H1 (cell line): ENCODE results near the gene GPX4. TPM values are rescaled to one million over a fixed set of nuclear protein-coding genes. Genes with fewer than 3 reads are reported as not detected.

Experiments used
- CTCF ChIA-PET: fragments of 300-600 bp; sonication (Branson Sonifier 250); formaldehyde crosslinking; loops from one replicate; lab custom pipeline; 2021; ENCODE audit not compliant: partially characterized antibody; lab: Charles Lee
- POLR2A ChIA-PET: fragments of 300-600 bp; sonication (Branson Sonifier 250); formaldehyde crosslinking; loops from one replicate; lab custom pipeline; 2021; ENCODE audit warnings: inconsistent platforms; ENCODE audit not compliant: partially characterized antibody; lab: Charles Lee
- DNase-seq, 2 experiments: peaks; one replicate each; pipeline versions ENCODE4 v3.0.0 to v3.0.0-alpha.2; 2010 to 2022; ENCODE audit warnings: low spot score in 2 of 2, low read depth in 1 of 2, mixed read lengths in 1 of 2
- FAIRE-seq: peaks from 2 replicates; lab custom pipeline; 2011; peaks lifted over from hg19 to GRCh38; lab: Jason Lieb, UNC
- H2AFZ ChIP-seq: 2 replicates; pipeline ENCODE4 v1.8.1; 2012; ENCODE audit warnings: low read length, inconsistent platforms
- H2AK5ac ChIP-seq: 2 replicates; pipeline ENCODE4 v1.6.1; 2013; ENCODE audit warnings: low read depth, low read length
- H2BK120ac ChIP-seq: replicated peaks from 2 replicates; pipeline ENCODE3; 2013; ENCODE audit warnings: low read depth, low read length, inconsistent platforms
- H2BK12ac ChIP-seq: 2 replicates; pipeline ENCODE4 v1.6.1; 2013; ENCODE audit warnings: low read depth, low read length
- H2BK15ac ChIP-seq: 2 replicates; pipeline ENCODE4 v1.6.1; 2013; ENCODE audit warnings: low read length
- H2BK20ac ChIP-seq: 2 replicates; pipeline ENCODE4 v1.6.1; 2013; ENCODE audit warnings: low read length
- H2BK5ac ChIP-seq: 2 replicates; pipeline ENCODE4 v1.6.1; 2013; ENCODE audit warnings: low read depth, low read length
- H3K14ac ChIP-seq: 2 replicates; pipeline ENCODE4 v1.6.1; 2013; ENCODE audit warnings: inconsistent platforms; ENCODE audit not compliant: insufficient read length
- H3K18ac ChIP-seq: 2 replicates; pipeline ENCODE4 v1.6.1; 2013; ENCODE audit warnings: low read length; ENCODE audit errors: extremely low read depth
- H3K23ac ChIP-seq: 2 replicates; pipeline ENCODE4 v1.6.1; 2013; ENCODE audit warnings: inconsistent platforms; ENCODE audit not compliant: insufficient read length
- H3K23me2 ChIP-seq: 2 replicates; pipeline ENCODE4 v1.6.1; 2013; ENCODE audit warnings: low read depth, low read length
- H3K27ac ChIP-seq: 2 replicates; pipeline ENCODE4 v1.6.1; 2011; ENCODE audit warnings: low read depth, low read length, inconsistent platforms
- H3K27me3 ChIP-seq, 4 experiments: replicated peaks in 1 of 4; 1 replicate in 1 of 4; 2 replicates in 3 of 4; pipeline versions ENCODE4 v1.6.1 to v1.8.1; 2011 to 2013; ENCODE audit warnings: low read length in 3 of 4, mild to moderate bottlenecking in 3 of 4, inconsistent platforms in 2 of 4, mixed read lengths in 2 of 4, moderate library complexity in 1 of 4; ENCODE audit not compliant: control insufficient read depth in 3 of 4, insufficient read depth in 3 of 4; ENCODE audit errors: extremely low read depth in 1 of 4
- H3K36me3 ChIP-seq, 4 experiments: 2 replicates each; pipeline versions ENCODE4 v1.6.1 to v1.8.1; 2011 to 2013; ENCODE audit warnings: mild to moderate bottlenecking in 4 of 4, low read length in 3 of 4, moderate library complexity in 2 of 4, control low read depth in 1 of 4, inconsistent platforms in 1 of 4; ENCODE audit not compliant: insufficient read depth in 4 of 4, control insufficient read depth in 2 of 4
- H3K4ac ChIP-seq: replicated peaks from 2 replicates; pipeline ENCODE3; 2013; ENCODE audit warnings: low read length, low read depth, mixed read lengths, inconsistent platforms; ENCODE audit not compliant: insufficient read length
- H3K4me1 ChIP-seq, 4 experiments: replicated peaks in 1 of 4; 1 replicate in 1 of 4; 2 replicates in 3 of 4; pipeline versions ENCODE4 v1.6.1 to v1.8.1; 2011 to 2013; ENCODE audit warnings: low read length in 3 of 4, inconsistent platforms in 2 of 4, mixed read lengths in 1 of 4; ENCODE audit not compliant: insufficient read depth in 4 of 4, control insufficient read depth in 3 of 4
- H3K4me2 ChIP-seq, 2 experiments: 2 replicates each; pipeline versions ENCODE4 v1.6.1 to v1.8.1; 2011 to 2013; ENCODE audit warnings: low read depth in 2 of 2, low read length in 2 of 2, control low read depth in 1 of 2, inconsistent platforms in 1 of 2, mild to moderate bottlenecking in 1 of 2; ENCODE audit not compliant: insufficient read depth in 1 of 2
- H3K4me3 ChIP-seq, 4 experiments: fragments of 200-600, 300-600 bp in 1 of 4; sonication (generic), shearing (Covaris generic), sonication (Bioruptor Twin) in 1 of 4; 2 replicates each; pipeline versions ENCODE4 v1.5.1 to v1.8.1; 2011 to 2016; ENCODE audit warnings: low read length in 4 of 4, low read depth in 3 of 4, control low read depth in 2 of 4, inconsistent platforms in 2 of 4, mild to moderate bottlenecking in 2 of 4, mixed read lengths in 1 of 4, moderate library complexity in 1 of 4; ENCODE audit not compliant: insufficient read depth in 2 of 4; ENCODE audit errors: extremely low read depth in 1 of 4
- H3K56ac ChIP-seq: replicated peaks from 2 replicates; pipeline ENCODE3; 2013; ENCODE audit warnings: low read depth, mild to moderate bottlenecking, mixed read lengths, low read length, inconsistent platforms; ENCODE audit not compliant: insufficient read length
- H3K79me1 ChIP-seq: 2 replicates; pipeline ENCODE4 v1.6.1; 2013; ENCODE audit warnings: low read depth, low read length, control low read depth
- H3K79me2 ChIP-seq, 2 experiments: 2 replicates each; pipeline versions ENCODE4 v1.6.1 to v1.8.1; 2012 to 2013; ENCODE audit warnings: low read length in 2 of 2, mild to moderate bottlenecking in 2 of 2, inconsistent platforms in 1 of 2; ENCODE audit not compliant: insufficient read depth in 2 of 2, control insufficient read depth in 1 of 2
- H3K9ac ChIP-seq, 4 experiments: replicated peaks in 1 of 4; 1 replicate in 1 of 4; 2 replicates in 3 of 4; pipeline versions ENCODE4 v1.6.1 to v1.8.1; 2011 to 2013; ENCODE audit warnings: low read depth in 3 of 4, low read length in 3 of 4, control low read depth in 2 of 4, mild to moderate bottlenecking in 2 of 4, moderate library complexity in 2 of 4, inconsistent platforms in 1 of 4; ENCODE audit errors: extremely low read depth in 1 of 4
- H3K9me3 ChIP-seq, 2 experiments: 2 replicates each; pipeline versions ENCODE4 v1.6.1 to v1.8.1; 2012 to 2013; ENCODE audit warnings: mild to moderate bottlenecking in 2 of 2, moderate library complexity in 2 of 2, control low read depth in 1 of 2, inconsistent platforms in 1 of 2, low read depth in 1 of 2, low read length in 1 of 2, mixed read lengths in 1 of 2; ENCODE audit not compliant: insufficient read depth in 2 of 2
- H4K20me1 ChIP-seq, 2 experiments: replicated peaks in 1 of 2; 2 replicates each; pipeline versions ENCODE3 to v1.8.1; 2011 to 2013; ENCODE audit warnings: inconsistent platforms in 2 of 2, low read length in 2 of 2, mild to moderate bottlenecking in 1 of 2; ENCODE audit not compliant: insufficient read depth in 2 of 2, control insufficient read depth in 1 of 2
- H4K5ac ChIP-seq: 2 replicates; pipeline ENCODE4 v1.6.1; 2013; ENCODE audit warnings: low read length, low read depth, mixed read lengths, inconsistent platforms; ENCODE audit not compliant: insufficient read length
- H4K8ac ChIP-seq: 2 replicates; pipeline ENCODE4 v1.8.0; 2013; ENCODE audit warnings: mild to moderate bottlenecking, moderate library complexity, low read length, inconsistent platforms; ENCODE audit not compliant: insufficient read depth; ENCODE audit errors: extremely low read depth
- H4K91ac ChIP-seq: replicated peaks from 2 replicates; pipeline ENCODE3; 2013; ENCODE audit warnings: low read length, mixed read lengths, inconsistent platforms; ENCODE audit not compliant: insufficient read length
- ASH2L ChIP-seq: fragments of 200-600, 300-600 bp; sonication (generic); IDR thresholded peaks from one replicate; pipeline ENCODE4 v1.7.1; 2017; ENCODE audit warnings: low read length
- CTBP2 ChIP-seq: IDR thresholded peaks from 2 replicates; pipeline ENCODE4 v1.7.0; 2011; ENCODE audit warnings: borderline replicate concordance, mild to moderate bottlenecking, moderate library complexity, mixed read lengths, low read length; ENCODE audit not compliant: insufficient read depth, insufficient read length
- CTCF ChIP-seq, 3 experiments: IDR thresholded peaks; 1 replicate in 2 of 3; 2 replicates in 1 of 3; pipeline versions ENCODE4 v1.5.1 to v1.6.1; 2011; ENCODE audit warnings: low read length in 3 of 3, mild to moderate bottlenecking in 3 of 3, inconsistent platforms in 2 of 3, low read depth in 1 of 3, moderate library complexity in 1 of 3; ENCODE audit not compliant: insufficient read depth in 1 of 3; ENCODE audit errors: control extremely low read depth in 1 of 3
- KDM4A ChIP-seq: IDR thresholded peaks from one replicate; pipeline ENCODE4 v1.7.1; 2012; ENCODE audit warnings: low read depth, mild to moderate bottlenecking, moderate library complexity, low read length, inconsistent platforms; ENCODE audit not compliant: severe bottlenecking
- MAFK ChIP-seq: IDR thresholded peaks from 2 replicates; pipeline ENCODE4 v1.6.1; 2012; ENCODE audit warnings: low read depth, mild to moderate bottlenecking, improper control_type of control experiment, low read length
- RXRA ChIP-seq: IDR thresholded peaks from 2 replicates; pipeline ENCODE4 v1.6.1; 2011; ENCODE audit warnings: low read depth, mild to moderate bottlenecking, low read length, moderate library complexity; ENCODE audit not compliant: insufficient read depth
- SIN3A ChIP-seq, 2 experiments: IDR thresholded peaks in 1 of 2; conservative IDR thresholded peaks in 1 of 2; 2 replicates each; pipeline ENCODE4 v1.6.1; 2011 to 2012; ENCODE audit warnings: low read length in 2 of 2, improper control_type of control experiment in 1 of 2, low read depth in 1 of 2, mild to moderate bottlenecking in 1 of 2
- SP1 ChIP-seq: IDR thresholded peaks from 2 replicates; pipeline ENCODE4 v1.6.1; 2011; ENCODE audit warnings: low read depth, low read length
- TAF1 ChIP-seq: IDR thresholded peaks from 2 replicates; pipeline ENCODE4 v1.6.1; 2011; ENCODE audit warnings: mild to moderate bottlenecking, low read depth, low read length
- TAF7 ChIP-seq: optimal IDR thresholded peaks from 2 replicates; pipeline ENCODE3; 2011; ENCODE audit warnings: low read depth, mild to moderate bottlenecking, inconsistent platforms, low read length, moderate library complexity, borderline replicate concordance
- TEAD4 ChIP-seq: IDR thresholded peaks from 2 replicates; pipeline ENCODE4 v1.6.1; 2012; ENCODE audit warnings: low read depth, low read length, inconsistent platforms, mixed read lengths
- WGBS, 2 experiments: shearing (Covaris generic) in 1 of 2; methylation state at CpG; one replicate each; pipeline versions ENCODE4 v1.1.6 to v1.1.7; 2013 to 2015; ENCODE audit warnings: low lambda C conversion rate in 2 of 2, mixed read lengths in 2 of 2, inconsistent platforms in 1 of 2, low coverage in 1 of 2, missing lambda C conversion rate in 1 of 2; ENCODE audit not compliant: insufficient replicate concordance in 2 of 2, insufficient coverage in 1 of 2, insufficient read length in 1 of 2; ENCODE audit errors: extremely low coverage in 1 of 2, missing lambda C conversion rate in 1 of 2; 5-methylcytosine and 5-hydroxymethylcytosine counted together
- polyA plus RNA-seq, 7 experiments: library from polyadenylated mRNA; depleted of rRNA in 3 of 7; stranded (reverse) in 5 of 7; unstranded in 2 of 7; fragments of >200 nt in 5 of 7; fragments of 200-250 nt in 2 of 7; gene quantifications; 1 replicate in 5 of 7; 2 replicates in 1 of 7; 4 replicates in 1 of 7; pipeline versions ENCODE4 v1.2.1 to v1.2.3, GENCODE V29; 2011 to 2013; ENCODE audit warnings: missing spikeins in 2 of 7, mixed read lengths in 2 of 7
- total RNA-seq: library from RNA; stranded (reverse); fragmentation: NEBNext Ultra II Directional; extraction: Animal tissue kit (Norgen Biotek cat#: 25700); gene quantifications from 2 replicates; pipeline ENCODE4 v1.2.1, GENCODE V29; 2021

Gene GPX4
- total and polyA plus RNA-seq, 2 of the 8 experiments (the other 6 are each of a cell fraction or from before 2014, with no cell fraction given), result 342 to 693 TPM

DNA sequence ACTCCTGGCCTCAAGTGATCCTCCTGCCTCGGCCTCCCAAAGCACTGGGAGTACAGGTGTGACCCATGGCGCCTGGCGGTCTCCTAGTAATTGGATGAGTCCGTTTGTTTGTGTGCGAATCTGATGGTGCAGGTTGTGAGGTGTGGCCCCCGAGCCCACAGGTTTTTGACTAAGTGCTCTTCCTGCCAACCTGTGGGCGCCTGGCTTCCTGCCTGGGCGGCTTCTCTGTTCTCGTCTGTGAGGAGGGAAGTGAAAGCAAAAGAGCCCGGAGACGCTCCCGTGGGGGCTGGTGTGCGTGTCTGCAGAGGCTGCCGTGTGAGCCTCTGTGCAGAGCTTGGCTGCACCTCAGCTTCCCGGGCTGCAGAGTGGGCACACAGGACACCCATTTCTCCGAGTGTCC is 26.8 kb upstream of the GPX4 start:
- peaks cover 0 to 47% (median 7%) of the 10 kb centered on the region in 4 experiments; a peak in 3 of 8 replicates for H3K36me3 ChIP-seq
- no peak overlapping the region for H2BK120ac ChIP-seq
- no peak overlapping the region for H4K91ac ChIP-seq
- no peak overlapping the region for H2AK5ac ChIP-seq
- H3K23ac ChIP-seq, result no peak overlapping the region
- no peak overlapping the region for H3K27ac ChIP-seq
- H3K4me1 ChIP-seq, result peaks cover 0 to 5% (median 0%) of the 10 kb centered on the region in 4 experiments; a peak in 3 of 7 replicates
- H3K23me2 ChIP-seq, result no peaks in the 10 kb centered on the region
- H3K56ac ChIP-seq, result no peak overlapping the region
- H3K4me2 ChIP-seq, result no peak overlapping the region
- H3K79me2 ChIP-seq, result no peaks in the 10 kb centered on the region
- no peak overlapping the region for H3K9ac ChIP-seq
- DNase-seq, result no peak
- no peak overlapping the region for H4K8ac ChIP-seq
- no peak overlapping the region for H2BK12ac ChIP-seq
- POLR2A ChIA-PET, result interaction anchor here (1.7 kb wide), 1 partner anchor 12 kb away, joined by 8 read pairs; no protein-coding TSS in a partner anchor
- no peak overlapping the region for H3K4me3 ChIP-seq
- peaks cover 1 to 12% of the 10 kb centered on the region in 2 experiments for H4K20me1 ChIP-seq
- no peak overlapping the region for H2BK20ac ChIP-seq
- no peak overlapping the region for H3K18ac ChIP-seq
- no peak overlapping the region for H2BK5ac ChIP-seq
- H2BK15ac ChIP-seq, result no peak overlapping the region
- no peaks in the 10 kb centered on the region for H3K9me3 ChIP-seq
- FAIRE-seq, result no peak
- CTCF ChIA-PET, result interaction anchor here (0.5 to 8.9 kb wide), 4 partner anchors 11 to 295 kb away, joined by 3 to 54 read pairs (median 7); partner anchors contain the start of gene ARHGAP45
- 80% methylated on average over 16 of the region's 16 CpGs; no CpG with 5 or more reads in 1 of the 2 experiments for WGBS, 2 experiments
- H4K5ac ChIP-seq, result no peak overlapping the region
- no peak overlapping the region for H3K4ac ChIP-seq
- H3K79me1 ChIP-seq, result peaks cover 5% of the 10 kb centered on the region
- H3K27me3 ChIP-seq, result no peaks in the 10 kb centered on the region
- no peak overlapping the region for H3K14ac ChIP-seq
- H2AFZ ChIP-seq, result no peak overlapping the region
- TF ChIP-seq KDM4A (no peak), RXRA (no peak), SP1 (no peak), TAF7 (no peak), MAFK (no peak), TEAD4 (no peak), TAF1 (no peak), SIN3A (conservative IDR thresholded peaks at IDR 0.05 in 1 of 2, IDR thresholded peaks at IDR 0.05 in 1 of 2; ENCODE audit: low read depth in 1 of 2, low read length in 2 of 2) (no peak), ASH2L (no peak), CTCF (IDR thresholded peaks at IDR 0.05; ENCODE audit: control extremely low read depth in 1 of 3, insufficient read depth in 1 of 3, low read depth in 1 of 3, low read length in 3 of 3) (no peak), CTBP2 (no peak)
